GM18499 (cell line): Measurements from ENCODE around the gene JMJD4.

Experiments used
- ATAC-seq: cut with Tn5 transposase; IDR thresholded peaks from one replicate; pipeline ENCODE4 v1.9.1; 2021; ENCODE audit warnings: moderate number of reproducible peaks; ENCODE audit not compliant: insufficient read depth, unreplicated experiment

Gene JMJD4

GRCh38 chr1:227734856-227735538 lies at the start of gene JMJD4, which contains the start of gene SNAP47:
Gene JMJD4 (minus strand): TSS chr1:227735302. CDS start chr1:227735273, 29 bp downstream.
Gene SNAP47 (plus strand): TSS chr1:227735435. CDS start chr1:227747737, 12,302 bp downstream.
- peak; percentile 83 for ATAC-seq

GRCh38 chr1:227782226-227782625 lies 47.1 kb upstream of the JMJD4 start:
- ATAC-seq, result no peak

- no peak for ATAC-seq
Measured at GRCh38 chr1:227781314-227781930, 46.3 kb upstream of the JMJD4 start.

GRCh38 chr1:227780101-227781044 lies 45.3 kb upstream of the JMJD4 start:
- no peak for ATAC-seq

- ATAC-seq, result no peak
Measured at GRCh38 chr1:227779685-227780084, 44.6 kb upstream of the JMJD4 start.

- ATAC-seq, result no peak
Measured at GRCh38 chr1:227779021-227779441, 43.9 kb upstream of the JMJD4 start.

- no peak for ATAC-seq
Measured at GRCh38 chr1:227778401-227778947, 43.4 kb upstream of the JMJD4 start.

GRCh38 chr1:227777646-227778045 lies 42.5 kb upstream of the JMJD4 start:
- ATAC-seq, result no peak

- no peak for ATAC-seq
Measured at GRCh38 chr1:227777156-227777555, 42.1 kb upstream of the JMJD4 start.

- ATAC-seq, result no peak
Measured at GRCh38 chr1:227776331-227776771, 41.2 kb upstream of the JMJD4 start.

- no peak for ATAC-seq
Measured at GRCh38 chr1:227775841-227776240, 40.7 kb upstream of the JMJD4 start.

GRCh38 chr1:227774821-227775661 lies 39.9 kb upstream of the JMJD4 start:
- ATAC-seq, result no peak

- ATAC-seq, result no peak
Measured at GRCh38 chr1:227774051-227774731, 39.1 kb upstream of the JMJD4 start.

GRCh38 chr1:227773558-227773957 lies 38.5 kb upstream of the JMJD4 start:
- ATAC-seq, result no peak

GRCh38 chr1:227771771-227772170 lies 36.7 kb upstream of the JMJD4 start:
- ATAC-seq, result no peak

GRCh38 chr1:227771326-227771725 lies 36.2 kb upstream of the JMJD4 start:
- no peak for ATAC-seq

GRCh38 chr1:227770812-227771211 lies 35.7 kb upstream of the JMJD4 start:
- ATAC-seq, result no peak

GRCh38 chr1:227769936-227770494 lies 34.9 kb upstream of the JMJD4 start:
- ATAC-seq, result no peak
